ENCODE data around the gene ATXN10. TPM values are rescaled to one million over a fixed set of nuclear protein-coding genes. Genes with fewer than 3 reads are reported as not detected.

ATXN10 gene
- total RNA-seq, 2 experiments from 2014 or later, result 43.8 to 48.0 TPM

GRCh38 chr22:45683680-45684079 is 12.0 kb downstream of the ATXN10 start:
- no peak overlapping the region for H3K27ac ChIP-seq (ENCODE audit: low read depth in 1 of 2, low read length in 2 of 2)
- ATAC-seq (ENCODE audit: poor library complexity) (no peak), DNase-seq (no peak)
- Mint-ChIP-seq H3K9me3 (no peaks in the 10 kb centered on the region), H3K27me3 (no peaks in the 10 kb centered on the region), H3K36me3 (ENCODE audit: low read depth) (peaks cover 4% of the 10 kb centered on the region), H3K27ac (no peak overlapping the region), H3K4me3 (no peak overlapping the region), H3K4me1 (ENCODE audit: low read depth) (peaks cover 39% of the 10 kb centered on the region)
- H3K4me3 ChIP-seq (ENCODE audit: low read length), result no peak overlapping the region
- ChIA-PET CTCF (no interaction called here), POLR2A (no interaction called here)
- intact Hi-C loops (cut with DNase I, micrococcal nuclease), result no loop called here
- H3K4me1 ChIP-seq (ENCODE audit: insufficient read depth, low read length), result peaks cover 27% of the 10 kb centered on the region
- no peak for TF ChIP-seq CTCF (IDR thresholded peaks at IDR 0.05)
- H3K9me3 ChIP-seq (ENCODE audit: control insufficient read depth in 1 of 2, insufficient read depth in 1 of 2, low read length in 2 of 2), result no peaks in the 10 kb centered on the region
- no peaks in the 10 kb centered on the region for H3K36me3 ChIP-seq (ENCODE audit: insufficient read depth, low read length)
- H3K27me3 ChIP-seq (ENCODE audit: control insufficient read depth in 1 of 2, insufficient read depth in 2 of 2, low read length in 2 of 2), result no peaks in the 10 kb centered on the region

- CTCF ChIA-PET, result no interaction called here
- H3K9me3 ChIP-seq (ENCODE audit: control insufficient read depth in 1 of 2, insufficient read depth in 1 of 2, low read length in 2 of 2), result no peaks in the 10 kb centered on the region
- Mint-ChIP-seq H3K4me1 (ENCODE audit: low read depth) (peaks cover 40% of the 10 kb centered on the region), H3K27ac (no peak overlapping the region), H3K4me3 (no peak overlapping the region), H3K36me3 (ENCODE audit: low read depth) (peaks cover 8% of the 10 kb centered on the region), H3K9me3 (no peaks in the 10 kb centered on the region), H3K27me3 (no peaks in the 10 kb centered on the region)
- no peak overlapping the region for H3K4me3 ChIP-seq (ENCODE audit: low read length)
- no peak for TF ChIP-seq CTCF (IDR thresholded peaks at IDR 0.05)
- H3K36me3 ChIP-seq (ENCODE audit: insufficient read depth, low read length), result no peaks in the 10 kb centered on the region
- no peak for DNase-seq
- peaks cover 27% of the 10 kb centered on the region for H3K4me1 ChIP-seq (ENCODE audit: insufficient read depth, low read length)
- no peak overlapping the region for H3K27ac ChIP-seq (ENCODE audit: low read depth in 1 of 2, low read length in 2 of 2)
- no peak for ATAC-seq (ENCODE audit: poor library complexity)
- intact Hi-C loops (cut with DNase I, micrococcal nuclease), result no loop called here
- POLR2A ChIA-PET, result no interaction called here
- no peaks in the 10 kb centered on the region for H3K27me3 ChIP-seq (ENCODE audit: control insufficient read depth in 1 of 2, insufficient read depth in 2 of 2, low read length in 2 of 2)
Measured at GRCh38 chr22:45684169-45684568, 12.5 kb downstream of the ATXN10 start.

GRCh38 chr22:45684752-45685574 is 13.3 kb downstream of the ATXN10 start:
- intact Hi-C loops (cut with DNase I, micrococcal nuclease), result no loop called here
- Histone ChIP-seq H3K9me3 (ENCODE audit: control insufficient read depth in 1 of 2, insufficient read depth in 1 of 2, low read length in 2 of 2) (no peaks in the 10 kb centered on the region), H3K4me1 (ENCODE audit: insufficient read depth, low read length) (peaks cover 25% of the 10 kb centered on the region), H3K27ac (ENCODE audit: low read depth in 1 of 2, low read length in 2 of 2) (no peak overlapping the region), H3K27me3 (ENCODE audit: control insufficient read depth in 1 of 2, insufficient read depth in 2 of 2, low read length in 2 of 2) (no peaks in the 10 kb centered on the region), H3K4me3 (ENCODE audit: low read length) (no peak overlapping the region), H3K36me3 (ENCODE audit: insufficient read depth, low read length) (peaks cover under 1% of the 10 kb centered on the region)
- ATAC-seq (ENCODE audit: poor library complexity), result no peak
- POLR2A ChIA-PET, result no interaction called here
- no peaks in the 10 kb centered on the region for H3K9me3 Mint-ChIP-seq
- H3K4me3 Mint-ChIP-seq, result no peak overlapping the region
- H3K27me3 Mint-ChIP-seq, result no peaks in the 10 kb centered on the region
- H3K36me3 Mint-ChIP-seq (ENCODE audit: low read depth), result peaks cover 16% of the 10 kb centered on the region
- DNase-seq, result no peak
- H3K4me1 Mint-ChIP-seq (ENCODE audit: low read depth), result peaks cover 40% of the 10 kb centered on the region
- CTCF ChIA-PET, result interaction anchor here (0.5 kb wide), 1 partner anchor 1135 kb away, joined by 3 read pairs; no protein-coding TSS in a partner anchor
- no peak overlapping the region for H3K27ac Mint-ChIP-seq
- TF ChIP-seq CTCF (IDR thresholded peaks at IDR 0.05), result no peak
